Hepatocyte (in vitro differentiated cells): ENCODE results near the gene EEF2. TPM values are rescaled to one million over a fixed set of nuclear protein-coding genes. Genes with fewer than 3 reads are reported as not detected.
"Not testable (repeated sequence)": the region's sequence is repeated elsewhere in the genome, so short reads cannot be mapped to it uniquely, and the experiment has no call there.

Experiments used
- DNase-seq: peaks from one replicate; pipeline ENCODE4 v3.0.0-alpha.2; 2016; ENCODE audit warnings: low spot score
- H2AFZ ChIP-seq: fragments of 200-600 bp; sonication (generic); 2 replicates; pipeline ENCODE4 v1.6.0; 2016; ENCODE audit warnings: antibody characterized with exemption, mild to moderate bottlenecking
- H3K27ac ChIP-seq: fragments of 200-600 bp; sonication (generic); 2 replicates; pipeline ENCODE4 v1.5.1; 2016; ENCODE audit warnings: mild to moderate bottlenecking
- H3K27me3 ChIP-seq: fragments of 200-600 bp; sonication (generic); 2 replicates; pipeline ENCODE4 v1.6.1; 2016
- H3K36me3 ChIP-seq: fragments of 200-600 bp; sonication (generic); replicated peaks from 2 replicates; pipeline ENCODE4 v1.5.1; 2016; ENCODE audit warnings: low read depth; ENCODE audit not compliant: insufficient read depth
- H3K4me1 ChIP-seq: fragments of 200-600 bp; sonication (generic); 2 replicates; pipeline ENCODE4 v1.5.1; 2016; ENCODE audit warnings: mild to moderate bottlenecking, moderate library complexity; ENCODE audit not compliant: insufficient read depth
- H3K4me2 ChIP-seq: fragments of 200-600 bp; sonication (generic); 2 replicates; pipeline ENCODE4 v1.6.0; 2016
- H3K4me3 ChIP-seq: fragments of 200-600 bp; sonication (generic); 2 replicates; pipeline ENCODE4 v1.5.1; 2016; ENCODE audit warnings: mild to moderate bottlenecking
- H3K79me2 ChIP-seq: fragments of 200-600 bp; sonication (generic); 2 replicates; pipeline ENCODE4 v1.6.0; 2017; ENCODE audit warnings: mild to moderate bottlenecking
- H3K9me2 ChIP-seq: fragments of 200-600 bp; sonication (generic); replicated peaks from 2 replicates; pipeline ENCODE4 v1.6.0; 2017; ENCODE audit warnings: mild to moderate bottlenecking; ENCODE audit not compliant: insufficient read depth
- H3K9me3 ChIP-seq: fragments of 200-600 bp; sonication (generic); 2 replicates; pipeline ENCODE4 v1.5.1; 2016; ENCODE audit warnings: low read depth, mild to moderate bottlenecking
- H4K20me1 ChIP-seq: fragments of 200-600 bp; sonication (generic); 2 replicates; pipeline ENCODE4 v1.6.0; 2016; ENCODE audit warnings: mild to moderate bottlenecking; ENCODE audit not compliant: insufficient read depth, poor library complexity, severe bottlenecking
- CTCF ChIP-seq: fragments of 200-600 bp; sonication (generic); IDR thresholded peaks from 2 replicates; pipeline ENCODE4 v1.5.1; 2016; ENCODE audit warnings: antibody characterized with exemption, mild to moderate bottlenecking; ENCODE audit not compliant: poor library complexity
- EZH2 ChIP-seq: fragments of 200-600 bp; sonication (generic); IDR thresholded peaks from 2 replicates; pipeline ENCODE4 v1.6.1; 2016; ENCODE audit warnings: antibody characterized with exemption, mild to moderate bottlenecking, borderline replicate concordance
- EZH2phosphoT487 ChIP-seq: fragments of 200-600 bp; sonication (generic); IDR thresholded peaks from one replicate; pipeline ENCODE4 v1.6.1; 2018; ENCODE audit warnings: antibody characterized with exemption, mild to moderate bottlenecking, low read depth, moderate library complexity; ENCODE audit not compliant: unreplicated experiment, severe bottlenecking
- WGBS: methylation state at CpG from one replicate; pipeline ENCODE4 v1.1.6; 2016; ENCODE audit warnings: low lambda C conversion rate; ENCODE audit errors: missing lambda C conversion rate; 5-methylcytosine and 5-hydroxymethylcytosine counted together
- polyA plus RNA-seq: library from polyadenylated mRNA; unstranded; fragments of >200 nt; fragmentation: Nextera tagmentation; extraction: Ambion mirVana; gene quantifications from 2 replicates; pipeline ENCODE4 v1.2.1, GENCODE V29; 2016
- total RNA-seq: library from RNA; depleted of rRNA; stranded (reverse); fragments of >200 nt; gene quantifications from 2 replicates; pipeline ENCODE4 v1.2.3, GENCODE V29; 2014

The EEF2 gene
- total and polyA plus RNA-seq, 2 experiments from 2014 or later, result 526 to 1,740 TPM

DNA sequence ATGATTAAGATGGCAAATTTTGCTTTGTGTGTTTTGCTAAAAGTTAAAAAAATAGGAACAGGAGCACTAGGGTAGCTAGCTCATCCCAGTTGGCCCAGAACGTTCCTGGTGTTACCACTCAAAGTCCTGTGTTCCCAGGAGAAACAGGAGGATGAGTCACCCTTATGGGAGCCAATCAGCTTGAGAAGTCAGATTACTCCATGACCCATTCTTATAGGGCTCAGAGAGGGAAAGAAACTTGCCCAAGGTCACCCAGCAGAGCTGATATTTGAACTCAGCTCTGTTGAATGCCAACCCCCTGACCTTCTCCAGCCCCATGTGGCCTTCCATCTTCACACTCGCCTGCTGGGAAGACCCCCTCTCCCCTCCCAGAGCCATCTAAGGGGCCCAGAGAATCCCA lies 39.4 kb downstream of the EEF2 start:
- H3K79me2 ChIP-seq, result no peaks in the 10 kb centered on the region
- H3K4me1 ChIP-seq, result no peaks in the 10 kb centered on the region
- no peak for DNase-seq
- no peak overlapping the region for H3K4me2 ChIP-seq
- no peak overlapping the region for H3K27ac ChIP-seq
- no peaks in the 10 kb centered on the region for H3K9me2 ChIP-seq
- no peaks in the 10 kb centered on the region for H4K20me1 ChIP-seq
- no peaks in the 10 kb centered on the region for H3K9me3 ChIP-seq
- no peak overlapping the region for H2AFZ ChIP-seq
- TF ChIP-seq CTCF, result no peak
- no peak for TF ChIP-seq EZH2
- TF ChIP-seq EZH2phosphoT487, result no peak
- WGBS, result 63% methylated on average over 2 of the region's 2 CpGs
- no peaks in the 10 kb centered on the region for H3K27me3 ChIP-seq
- H3K36me3 ChIP-seq, result no peaks in the 10 kb centered on the region
- H3K4me3 ChIP-seq, result no peak overlapping the region

DNA sequence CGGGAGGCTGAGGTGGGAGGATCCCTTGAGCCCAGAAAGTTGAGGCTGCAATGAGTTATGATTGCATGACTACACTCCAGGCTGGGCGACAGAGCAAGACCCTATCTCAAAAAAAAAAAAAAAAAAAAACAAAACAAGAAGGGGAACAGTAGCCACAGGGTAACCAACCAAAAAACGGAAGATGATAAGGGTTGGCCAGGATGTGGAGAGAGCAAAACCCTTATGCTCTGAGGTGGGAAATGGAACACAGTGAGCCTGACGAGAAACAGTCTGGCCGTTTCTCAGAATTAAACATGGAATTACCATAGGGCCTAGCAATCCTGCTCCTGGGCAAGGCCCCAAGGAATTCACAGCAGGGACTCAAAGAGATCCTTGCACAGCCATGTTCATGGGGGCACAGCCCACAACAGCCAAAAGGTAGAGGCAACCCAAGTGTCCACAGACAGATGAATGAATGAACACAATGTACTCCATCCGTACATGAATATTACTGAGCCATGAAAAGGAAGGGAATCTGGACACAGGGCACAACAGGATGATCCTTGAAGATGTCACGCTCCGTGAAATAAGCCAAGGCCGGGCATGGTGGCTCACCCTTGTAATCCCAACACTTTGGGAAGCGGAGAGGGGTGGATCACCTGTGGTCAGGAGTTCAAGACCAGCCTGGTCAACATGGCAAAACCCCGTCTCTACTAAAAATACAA lies 41.1 kb downstream of the EEF2 start:
- H3K27me3 ChIP-seq, result no peaks in the 10 kb centered on the region
- H3K27ac ChIP-seq, result no peak overlapping the region
- TF ChIP-seq EZH2phosphoT487 (no peak), EZH2 (no peak), CTCF (no peak)
- no peak for DNase-seq
- no peaks in the 10 kb centered on the region for H3K36me3 ChIP-seq
- H3K79me2 ChIP-seq, result no peaks in the 10 kb centered on the region
- H3K4me1 ChIP-seq, result no peaks in the 10 kb centered on the region
- no peak overlapping the region for H3K4me3 ChIP-seq
- no peaks in the 10 kb centered on the region for H4K20me1 ChIP-seq
- 92% methylated on average over 11 of the region's 11 CpGs for WGBS
- no peaks in the 10 kb centered on the region for H3K9me3 ChIP-seq
- H3K9me2 ChIP-seq, result no peaks in the 10 kb centered on the region
- no peak overlapping the region for H2AFZ ChIP-seq
- no peak overlapping the region for H3K4me2 ChIP-seq

DNA sequence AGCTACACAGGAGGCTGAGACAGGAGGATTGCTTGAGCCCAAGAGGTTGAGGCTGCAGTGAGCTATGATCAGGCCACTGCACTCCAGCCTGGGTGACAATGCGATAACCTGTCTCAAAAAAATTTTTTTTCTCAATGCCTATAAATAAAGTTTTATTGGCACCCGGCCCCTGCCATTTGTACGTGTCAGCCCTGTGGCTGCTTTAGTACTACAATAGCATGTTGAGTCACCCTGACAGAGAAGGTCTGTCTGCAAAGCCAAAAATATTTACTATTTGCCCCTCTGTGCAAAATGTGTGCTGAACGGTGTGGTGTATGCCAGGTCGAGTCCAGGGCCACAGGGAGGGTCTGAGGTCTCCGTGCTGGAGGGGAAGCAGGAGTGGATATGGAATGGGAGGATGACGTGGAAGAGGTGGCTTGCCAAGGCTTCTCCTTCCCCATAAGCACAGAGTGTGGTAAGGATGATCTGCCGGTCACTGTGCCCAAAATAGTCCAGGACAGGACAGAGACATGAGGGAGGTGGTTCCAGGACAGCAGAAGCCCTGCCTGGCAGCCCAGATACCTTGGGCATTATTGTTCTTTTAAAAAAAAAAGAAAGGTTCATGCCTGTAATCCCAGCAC lies 42.4 kb downstream of the EEF2 start:
- Histone ChIP-seq H3K9me2 (no peaks in the 10 kb centered on the region), H3K27ac (no peak overlapping the region), H4K20me1 (no peaks in the 10 kb centered on the region), H3K79me2 (no peaks in the 10 kb centered on the region), H3K36me3 (no peaks in the 10 kb centered on the region), H3K4me3 (no peak overlapping the region), H2AFZ (no peak overlapping the region), H3K9me3 (no peaks in the 10 kb centered on the region), H3K27me3 (no peaks in the 10 kb centered on the region), H3K4me2 (no peak overlapping the region), H3K4me1 (no peaks in the 10 kb centered on the region)
- WGBS, result 93% methylated on average over 8 of the region's 8 CpGs
- no peak for DNase-seq
- TF ChIP-seq EZH2phosphoT487, result no peak
- TF ChIP-seq CTCF, result no peak
- no peak for TF ChIP-seq EZH2

GRCh38 chr19:3938300-3938950 lies 46.8 kb downstream of the EEF2 start:
- peaks cover 14% of the 10 kb centered on the region for H3K27me3 ChIP-seq
- H3K9me3 ChIP-seq, H4K20me1 ChIP-seq, H3K9me2 ChIP-seq, H3K4me2 ChIP-seq, H3K27ac ChIP-seq, H3K4me3 ChIP-seq, H3K79me2 ChIP-seq, DNase-seq, H3K4me1 ChIP-seq, H2AFZ ChIP-seq, H3K36me3 ChIP-seq: not testable (repeated sequence)
- 95% methylated on average over 8 of the region's 22 CpGs for WGBS
